ENCODE measurements around the gene CLDN17. TPM values are rescaled to one million over a fixed set of nuclear protein-coding genes. Genes with fewer than 3 reads are reported as not detected.

The CLDN17 gene
- total and polyA plus RNA-seq, 9 of the 15 experiments (the other 6 are each of a cell fraction or from before 2014, with no cell fraction given): not detected

GRCh38 chr21:30216041-30216723 is 49.6 kb upstream of the CLDN17 start, which contains the start of gene CLDN8 (continued):
- TF ChIP-seq, protein P1, sequence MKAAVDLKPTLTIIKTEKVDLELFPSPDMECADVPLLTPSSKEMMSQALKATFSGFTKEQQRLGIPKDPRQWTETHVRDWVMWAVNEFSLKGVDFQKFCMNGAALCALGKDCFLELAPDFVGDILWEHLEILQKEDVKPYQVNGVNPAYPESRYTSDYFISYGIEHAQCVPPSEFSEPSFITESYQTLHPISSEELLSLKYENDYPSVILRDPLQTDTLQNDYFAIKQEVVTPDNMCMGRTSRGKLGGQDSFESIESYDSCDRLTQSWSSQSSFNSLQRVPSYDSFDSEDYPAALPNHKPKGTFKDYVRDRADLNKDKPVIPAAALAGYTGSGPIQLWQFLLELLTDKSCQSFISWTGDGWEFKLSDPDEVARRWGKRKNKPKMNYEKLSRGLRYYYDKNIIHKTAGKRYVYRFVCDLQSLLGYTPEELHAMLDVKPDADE (conservative IDR thresholded peaks at IDR 0.05; ENCODE audit: control insufficient read depth, low read depth, low read length): no peak
- TF ChIP-seq E2F8 (IDR thresholded peaks at IDR 0.05; ENCODE audit: low read depth, partially characterized antibody) (no peak), OTX1 (CRISPR knock-in tag; IDR thresholded peaks at IDR 0.05) (no peak), ETS2 (tag; IDR thresholded peaks at IDR 0.05; ENCODE audit: borderline replicate concordance, poor library complexity, severe bottlenecking) (no peak), SIN3B (IDR thresholded peaks at IDR 0.05; ENCODE audit: low read depth) (no peak), ZBTB33 (CRISPR knock-in tag; IDR thresholded peaks at IDR 0.05) (no peak), ZNF134 (CRISPR knock-in tag; conservative IDR thresholded peaks at IDR 0.05) (no peak), CREBBP (IDR thresholded peaks at IDR 0.05; ENCODE audit: low read depth, low read length) (no peak)
